Measurements from ENCODE around the gene MAX.

The MAX gene, protein sequence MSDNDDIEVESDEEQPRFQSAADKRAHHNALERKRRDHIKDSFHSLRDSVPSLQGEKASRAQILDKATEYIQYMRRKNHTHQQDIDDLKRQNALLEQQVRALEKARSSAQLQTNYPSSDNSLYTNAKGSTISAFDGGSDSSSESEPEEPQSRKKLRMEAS

GRCh38 chr14:65102441-65103149 is at the start of gene MAX:
Gene MAX (minus strand): TSS chr14:65102517. CDS start chr14:65102339, 178 bp downstream.
- peak; percentile 99 for DNase-seq

GRCh38 chr14:65151609-65151956 is 49.3 kb upstream of the MAX start:
- no peak for DNase-seq

GRCh38 chr14:65150898-65151608 is 48.7 kb upstream of the MAX start:
- DNase-seq: peak; percentile 30

GRCh38 chr14:65149116-65149515 is 46.8 kb upstream of the MAX start:
- no peak for DNase-seq

DNA sequence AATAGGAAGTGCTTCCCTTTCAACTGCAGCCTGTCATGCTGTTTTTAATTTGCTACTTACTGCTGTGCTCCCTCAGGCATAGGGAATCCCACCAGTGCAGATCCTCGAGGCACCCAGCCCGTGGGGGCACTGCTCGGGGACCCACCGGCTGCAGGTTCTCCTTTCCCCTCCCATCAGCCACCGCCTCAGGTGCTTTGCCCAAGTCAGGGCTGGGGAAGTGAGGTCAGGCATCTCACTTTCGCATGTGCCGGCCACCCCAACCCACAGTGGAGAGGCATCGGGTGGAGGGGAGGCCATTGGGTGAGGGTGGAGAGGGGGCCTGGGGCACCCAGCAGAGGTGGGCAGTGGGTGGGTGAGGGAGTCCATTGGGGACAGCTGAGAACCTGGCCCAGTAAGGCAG is 41.9 kb upstream of the MAX start:
- DNase-seq: no peak

DNA sequence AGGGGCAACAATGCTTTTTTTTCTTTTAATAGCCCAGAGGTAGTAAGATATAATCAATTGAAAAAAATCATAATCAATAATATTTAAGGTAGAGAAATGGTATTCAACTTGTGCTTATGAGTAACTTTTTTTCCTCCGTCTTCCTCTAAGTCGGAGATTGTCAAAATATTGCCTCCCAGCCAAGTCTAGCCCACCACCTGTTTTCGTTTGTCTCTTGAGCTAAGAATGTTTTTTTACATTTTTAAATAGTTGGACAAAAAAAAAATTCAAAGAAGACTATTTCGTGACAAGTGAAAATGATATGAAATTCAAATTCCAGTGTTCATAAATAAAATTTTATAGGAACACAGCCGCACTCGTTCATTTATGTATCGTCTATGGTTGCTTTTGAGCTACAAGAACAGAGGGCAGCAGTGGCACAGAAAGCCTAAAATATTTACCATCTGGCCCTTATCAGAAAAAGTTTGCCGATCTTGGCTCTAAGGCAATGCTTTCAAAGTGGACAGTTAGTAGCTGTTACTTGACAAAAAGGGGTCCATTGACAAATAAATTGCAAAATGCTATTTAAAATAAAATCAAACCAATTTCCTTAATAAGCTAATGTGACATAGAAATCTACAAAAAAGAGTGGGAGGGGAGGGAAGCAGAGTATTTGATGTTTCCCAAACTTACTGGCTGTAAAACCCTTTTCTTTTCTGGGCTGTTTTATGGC is 40.8 kb upstream of the MAX start:
- DNase-seq: no peak

GRCh38 chr14:65142429-65142828 is 40.1 kb upstream of the MAX start:
- no peak for DNase-seq

DNA sequence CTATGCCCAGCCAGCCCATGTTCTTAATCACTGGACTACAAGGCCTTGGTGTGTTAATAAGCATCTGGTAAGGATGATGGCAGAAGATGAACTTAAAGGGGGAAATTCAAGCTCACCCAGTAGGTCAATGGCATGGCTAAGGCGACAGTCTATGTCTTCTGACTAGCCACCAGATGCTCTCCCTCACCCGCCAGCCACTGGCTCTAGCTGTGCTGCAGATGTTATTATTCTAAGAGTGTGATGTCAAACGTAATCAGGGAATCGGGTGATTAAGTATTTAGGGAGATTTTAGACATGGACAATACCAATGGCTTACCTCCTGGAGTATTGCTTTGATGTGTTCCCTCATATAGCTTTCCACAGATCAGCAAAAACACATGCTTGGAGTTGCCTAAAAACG is 39.2 kb upstream of the MAX start:
- DNase-seq: no peak

DNA sequence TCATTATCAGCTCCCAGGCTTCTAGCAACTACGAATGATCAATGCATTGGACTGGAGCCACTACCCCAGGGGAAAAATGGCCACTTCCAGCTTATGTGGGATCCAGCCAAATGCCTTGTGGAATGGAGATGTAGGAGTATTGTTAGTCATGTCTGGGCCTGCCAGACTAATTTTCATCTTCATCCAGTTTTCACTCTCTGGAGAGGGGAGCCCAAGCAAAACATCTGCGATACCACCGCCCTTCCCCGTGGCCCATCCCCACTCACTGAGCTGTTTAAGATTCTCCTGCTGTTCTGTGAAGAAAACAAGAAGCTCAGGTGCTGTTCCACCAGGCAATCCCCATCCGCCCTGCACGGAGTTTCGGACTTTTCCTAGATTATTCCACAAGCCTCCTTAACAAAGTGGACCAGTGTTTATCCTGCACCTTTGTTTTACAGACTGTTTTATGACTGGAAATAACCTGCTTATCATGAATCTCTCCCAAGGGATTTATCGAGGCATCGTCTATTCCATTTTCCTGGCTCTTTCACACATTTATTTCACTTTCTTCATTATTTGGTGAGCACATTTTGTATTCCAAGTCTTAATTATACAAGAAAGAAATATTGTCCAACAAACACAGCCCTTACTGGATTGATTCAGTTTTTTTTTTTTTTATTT is 35.5 kb upstream of the MAX start:
- DNase-seq: no peak

GRCh38 chr14:65134651-65135579 is 32.6 kb upstream of the MAX start:
- no peak for DNase-seq

- DNase-seq: no peak
These were observed 30.5 kb upstream of the MAX start for GRCh38 chr14:65132855-65133254.

DNA sequence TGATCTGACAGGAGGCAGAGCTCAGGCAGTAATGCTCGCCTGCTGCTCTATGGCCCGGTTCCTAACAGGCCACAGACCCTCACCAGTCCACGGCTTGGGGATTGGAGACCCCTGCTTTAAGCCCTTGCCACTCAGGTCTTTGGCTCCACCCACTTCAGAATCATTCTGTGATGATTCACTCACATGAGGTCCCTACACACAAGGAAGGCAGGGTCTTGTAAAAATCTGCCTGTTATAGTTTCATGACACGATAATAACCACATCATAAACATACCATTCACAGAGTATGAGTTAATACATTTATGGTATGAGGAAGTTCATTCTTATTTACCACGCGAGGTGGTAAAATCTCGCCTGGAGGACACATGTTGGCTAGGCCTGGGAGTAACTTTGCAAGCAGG is 29.0 kb upstream of the MAX start:
- peak; percentile 85 for DNase-seq

DNA sequence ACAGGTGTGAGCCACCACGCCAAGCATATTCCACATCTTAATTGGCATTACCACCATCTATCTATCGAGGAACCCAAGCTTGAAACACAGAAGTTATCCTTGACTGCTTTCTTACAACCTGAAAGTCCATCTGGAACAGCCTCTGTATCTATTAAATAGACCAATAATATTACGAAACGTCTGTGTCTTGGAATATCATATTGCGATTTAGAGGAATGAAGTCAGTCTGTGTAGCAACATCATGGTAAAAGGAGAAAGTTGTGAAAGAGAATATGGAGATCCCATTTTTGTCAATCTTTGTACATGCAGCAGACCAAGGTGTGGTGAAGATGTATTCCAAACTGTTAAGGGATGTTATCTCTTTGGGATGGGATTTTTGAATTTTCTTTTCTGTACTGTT is 25.8 kb upstream of the MAX start:
- no peak for DNase-seq

DNA sequence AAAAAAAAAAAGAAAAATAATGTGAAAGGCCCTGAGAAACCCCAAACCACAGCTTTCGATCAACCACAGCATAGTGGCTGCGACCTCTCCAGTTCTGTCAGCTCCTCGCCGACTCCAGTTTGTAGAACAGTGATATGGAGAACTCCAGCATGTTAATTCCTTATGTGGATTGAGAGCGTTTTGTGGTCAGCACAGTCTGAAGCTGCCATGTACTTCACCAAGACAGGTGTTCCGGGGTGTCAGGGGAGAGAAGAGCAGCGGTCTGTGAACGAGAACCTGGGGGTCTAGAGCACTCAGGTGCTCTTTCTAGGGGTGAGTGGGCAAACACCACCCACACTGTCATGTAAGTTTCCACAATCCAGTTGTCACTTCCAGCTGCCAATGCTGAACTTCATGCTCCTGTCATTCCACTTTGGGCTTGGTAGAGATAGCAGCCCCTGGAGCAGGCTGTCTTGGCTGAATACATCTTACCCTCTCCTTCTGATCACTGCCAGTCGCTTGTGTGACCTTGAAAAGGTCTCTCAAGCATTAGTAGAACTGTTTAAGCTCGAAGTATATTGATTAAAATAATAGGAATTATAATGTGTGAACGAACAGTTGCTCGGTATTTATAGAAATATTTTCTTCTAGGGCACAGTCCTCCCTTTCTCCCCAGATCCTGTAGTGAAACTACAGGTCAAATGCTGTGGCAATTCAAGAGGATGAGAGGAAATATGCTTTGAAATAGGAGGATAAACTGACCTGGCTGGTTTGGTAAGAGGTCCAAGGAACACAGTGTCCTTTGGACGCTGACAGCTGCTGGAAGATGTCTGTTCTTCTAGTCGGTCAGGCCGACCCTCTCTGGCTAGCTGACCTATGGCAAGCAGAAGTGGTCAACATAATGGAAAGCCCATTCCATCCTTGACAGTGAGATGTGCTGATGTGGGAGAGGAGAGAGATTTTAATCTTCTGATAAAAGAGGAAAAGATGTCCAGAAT is 15.7 kb upstream of the MAX start:
- DNase-seq: no peak

DNA sequence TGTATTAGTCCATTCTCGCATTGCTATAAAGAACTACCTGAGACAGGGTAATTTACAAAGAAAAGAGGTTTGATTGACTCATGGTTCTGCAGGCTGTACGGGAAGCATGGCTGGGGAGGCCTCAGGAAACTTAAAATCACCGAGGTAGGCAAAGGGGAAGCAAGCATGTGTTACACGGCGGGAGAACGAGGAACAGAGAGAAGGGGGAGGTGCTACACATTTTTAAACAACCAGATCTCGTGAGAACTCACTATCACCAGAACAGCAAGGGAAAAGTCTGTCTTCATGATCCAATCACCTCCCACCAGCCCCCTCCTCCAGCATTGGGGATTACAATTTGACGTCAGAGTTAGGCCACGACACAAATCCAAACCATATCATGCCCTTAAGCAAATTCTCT is 13.3 kb upstream of the MAX start:
- no peak for DNase-seq

DNA sequence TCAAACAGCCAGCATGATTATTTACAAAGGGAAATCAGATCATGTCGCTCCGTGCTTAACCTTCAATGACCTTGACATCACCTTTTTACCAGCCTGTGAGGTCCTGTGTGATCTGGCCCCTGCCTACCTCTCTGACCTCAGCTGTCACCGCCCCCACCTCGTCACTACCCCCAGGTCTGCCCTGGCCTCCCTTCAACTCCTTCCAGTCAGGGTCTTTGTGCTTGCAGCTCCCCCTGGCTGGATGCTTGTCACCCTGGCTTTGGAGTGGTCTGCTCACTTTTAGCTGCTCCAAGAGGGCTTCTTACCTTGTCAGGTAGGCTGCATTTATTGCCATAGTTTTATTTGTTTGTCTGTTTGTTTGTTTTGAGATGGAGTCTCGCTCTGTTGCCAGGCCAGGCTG is 8.2 kb upstream of the MAX start:
- DNase-seq: no peak

- DNase-seq: no peak
These were observed 7.0 kb upstream of the MAX start for GRCh38 chr14:65109357-65109756.

- no peak for DNase-seq
These were observed 4.9 kb upstream of the MAX start for GRCh38 chr14:65107200-65107599.

- no peak for DNase-seq
These were observed 4.4 kb upstream of the MAX start for GRCh38 chr14:65106736-65107135.

DNA sequence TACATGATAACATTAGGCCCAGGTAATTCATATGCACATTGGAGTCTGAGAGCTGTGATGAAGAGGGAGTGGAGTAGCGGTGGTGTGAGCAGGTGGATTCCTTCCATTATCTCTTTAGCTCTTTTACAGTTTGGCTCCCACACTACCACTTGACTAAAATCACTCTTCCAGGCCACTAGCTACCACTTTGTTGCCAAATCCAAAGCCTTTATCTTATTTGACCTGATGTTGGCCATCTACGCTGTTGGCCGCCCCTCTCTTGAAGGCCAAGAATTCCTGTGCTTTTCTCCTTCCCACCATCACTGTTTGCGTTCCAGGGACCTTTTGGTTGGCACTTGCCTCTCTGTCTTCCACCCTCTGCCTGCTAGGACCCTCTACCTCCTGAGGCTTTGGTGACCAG is 4.0 kb upstream of the MAX start:
- DNase-seq: no peak

- no peak for DNase-seq
These were observed 2.5 kb upstream of the MAX start for GRCh38 chr14:65104791-65105190.
